ENCODE measurements around the gene PPBP.

The PPBP gene

DNA sequence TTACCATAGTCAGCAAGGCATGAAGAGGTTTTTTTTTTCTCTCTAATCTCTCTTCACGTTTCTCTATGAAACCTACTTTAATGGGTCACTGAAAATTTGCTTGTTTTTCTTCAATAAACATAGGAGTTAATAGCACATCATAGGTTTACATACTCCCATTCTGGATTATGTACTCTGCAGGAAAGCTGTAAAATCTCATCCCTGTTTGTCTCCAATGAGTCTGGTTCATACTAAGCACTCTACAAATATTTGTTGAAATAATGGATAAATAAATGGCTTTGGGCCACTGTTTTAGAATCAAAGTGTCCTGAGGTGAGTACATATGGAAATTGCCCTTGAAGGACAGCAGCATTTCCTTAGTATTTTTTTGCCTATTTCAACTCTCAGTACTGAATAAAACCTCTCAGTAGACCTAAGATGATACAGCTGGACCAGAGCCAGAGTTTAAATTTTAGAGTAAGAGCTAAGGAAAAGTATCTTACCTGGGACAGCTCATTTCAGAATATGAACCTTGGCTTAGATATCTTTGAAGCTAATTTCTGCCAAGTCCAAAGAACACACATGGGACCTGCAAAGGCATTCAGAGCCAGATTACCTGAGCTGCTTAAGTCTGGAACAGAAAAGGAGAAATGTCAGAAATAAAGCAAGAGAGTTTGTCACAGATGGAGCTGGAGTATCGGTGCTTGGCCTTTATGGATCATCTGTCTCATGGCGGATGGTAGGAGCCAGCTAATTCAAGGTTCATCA, 40.6 kb downstream of the PPBP start:
- no peak for FAIRE-seq

DNA sequence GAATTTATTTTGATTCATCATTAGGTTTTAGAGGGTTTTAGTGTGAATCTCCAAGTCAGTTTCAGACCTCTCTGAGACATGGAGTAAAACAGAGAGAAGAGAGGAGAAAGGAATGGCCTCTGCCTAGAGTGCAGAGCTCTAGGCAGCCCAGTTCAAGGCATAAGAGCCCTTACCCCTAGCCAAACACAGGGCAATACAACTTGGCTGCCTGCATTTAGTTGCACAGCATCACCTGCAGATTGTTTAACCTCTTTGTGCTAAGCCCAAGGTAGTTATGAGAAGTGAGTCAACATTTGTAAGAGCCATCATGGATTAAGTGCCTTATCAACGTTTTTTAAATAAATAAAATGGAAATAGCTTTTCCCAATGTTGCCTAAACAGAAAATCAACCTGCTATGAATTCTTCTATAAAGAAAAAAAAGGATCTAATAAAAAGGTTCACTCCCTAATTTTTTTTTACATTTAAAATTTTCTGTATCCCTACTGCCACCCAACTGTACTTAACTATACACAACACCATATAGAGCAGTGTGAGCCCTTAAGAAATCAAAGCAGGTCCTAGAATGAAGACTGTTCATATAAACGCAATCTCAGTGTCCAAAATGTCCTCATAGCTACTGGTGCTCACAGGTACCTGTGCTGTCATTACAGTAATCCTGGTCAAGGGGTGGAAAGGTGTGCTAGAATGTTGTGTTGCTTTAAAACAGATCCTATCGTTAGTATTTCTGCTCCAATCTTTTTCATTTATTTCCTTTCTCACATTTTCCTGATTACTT, 42.1 kb downstream of the PPBP start:
- FAIRE-seq = no peak

DNA sequence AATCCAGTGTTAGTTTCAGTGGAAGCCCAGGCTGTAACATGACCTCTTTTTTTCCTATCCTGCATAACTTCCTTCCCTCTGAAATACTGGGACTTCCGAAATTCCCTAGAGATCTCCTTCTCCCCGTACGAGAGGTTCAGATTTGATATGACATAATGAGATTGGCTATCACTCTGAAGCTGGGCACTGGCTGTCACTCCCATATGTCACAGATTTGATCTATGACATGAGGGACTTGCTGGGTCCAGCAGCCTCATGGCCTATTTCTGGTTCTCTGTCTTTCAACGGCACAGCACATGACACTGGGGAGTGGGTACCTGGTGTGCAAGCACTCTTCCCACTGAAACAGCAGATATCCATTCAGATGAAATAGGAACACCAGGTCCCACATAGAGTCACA, 42.9 kb downstream of the PPBP start:
- no peak for FAIRE-seq

DNA sequence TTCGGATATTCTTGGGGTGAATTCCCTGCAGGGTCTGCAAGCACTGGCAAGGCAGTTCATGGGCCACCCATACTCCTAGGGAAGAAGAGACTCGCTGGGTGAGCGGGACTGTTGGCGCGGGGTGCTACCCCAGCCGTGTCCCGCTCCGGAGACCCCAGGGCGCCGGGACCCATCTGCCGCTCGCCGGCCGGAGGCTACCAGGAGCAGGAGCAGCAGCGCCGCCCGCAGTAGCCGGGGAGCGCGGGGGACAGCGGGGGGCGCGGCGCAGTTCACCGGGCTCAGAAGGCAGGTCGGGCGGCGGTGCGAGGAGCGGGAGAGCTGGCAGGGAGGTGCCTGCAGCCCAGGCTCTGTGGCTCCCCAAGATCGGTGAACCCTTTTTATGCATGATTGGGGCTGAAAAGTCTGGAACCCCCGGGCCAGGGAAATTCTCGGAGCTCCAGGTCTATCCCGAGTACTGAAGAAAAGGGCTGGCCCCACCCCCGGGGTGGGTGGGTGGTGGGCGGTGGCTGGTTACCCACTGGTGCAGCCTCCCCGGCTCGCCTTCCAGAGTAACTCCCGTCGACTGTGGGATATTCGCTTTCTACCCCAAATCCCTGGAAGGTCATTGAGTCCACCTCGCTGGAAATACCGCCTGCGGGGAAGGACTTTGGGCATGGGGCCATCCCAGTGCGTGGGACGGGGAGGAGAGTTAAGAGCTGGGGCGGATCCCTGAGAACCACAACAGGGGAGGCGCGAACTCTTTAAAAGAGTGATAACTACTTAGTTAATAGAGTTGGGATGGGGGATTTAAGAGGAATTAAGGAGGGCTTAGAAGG, 43.7 kb downstream of the PPBP start:
- no peak for FAIRE-seq

DNA sequence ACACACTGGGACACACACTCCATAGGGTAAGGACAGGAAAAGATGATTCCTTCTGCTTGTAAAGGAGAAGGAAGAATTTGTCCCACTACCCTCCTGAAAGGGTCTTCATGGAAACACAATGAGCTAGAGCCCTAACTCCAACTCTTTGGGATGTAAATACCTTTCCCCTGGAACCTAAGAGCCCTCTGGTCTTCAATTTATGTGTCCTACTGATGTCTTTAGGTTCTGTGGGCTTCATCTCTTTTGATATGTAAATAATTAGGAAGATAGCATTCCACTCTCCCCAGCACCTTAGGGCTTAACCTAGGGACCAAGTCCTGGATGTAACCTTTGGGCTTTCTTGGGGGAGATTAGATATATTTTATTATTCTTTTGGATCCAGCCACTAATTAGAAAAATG, 44.4 kb downstream of the PPBP start:
- FAIRE-seq = no peak

DNA sequence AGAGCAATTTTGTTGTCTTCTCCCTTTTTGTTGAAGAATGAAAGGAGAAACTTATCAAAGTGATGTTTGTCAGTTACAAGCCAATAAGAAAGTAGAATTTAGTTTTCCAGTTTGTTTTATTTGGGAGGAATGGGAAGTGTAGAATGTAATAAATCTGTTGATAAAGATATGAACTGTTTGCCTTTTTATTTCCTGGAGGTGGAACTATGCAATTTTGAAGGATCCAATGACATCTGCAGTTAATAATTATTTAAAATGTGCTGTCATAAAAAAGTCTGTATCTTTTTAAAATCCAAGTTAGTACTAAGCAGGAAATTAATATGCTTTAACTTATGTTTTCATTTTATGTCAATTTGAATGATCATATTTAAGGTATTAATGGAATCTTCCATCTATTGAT, 51.0 kb downstream of the PPBP start:
- FAIRE-seq = no peak
